Measurements from ENCODE around the gene RNASET2. TPM values are rescaled to one million over a fixed set of nuclear protein-coding genes. Genes with fewer than 3 reads are reported as not detected.

RNASET2 gene
- total and polyA plus RNA-seq, 4 donors = 17.7 to 37.2 (median 25.0) TPM

DNA sequence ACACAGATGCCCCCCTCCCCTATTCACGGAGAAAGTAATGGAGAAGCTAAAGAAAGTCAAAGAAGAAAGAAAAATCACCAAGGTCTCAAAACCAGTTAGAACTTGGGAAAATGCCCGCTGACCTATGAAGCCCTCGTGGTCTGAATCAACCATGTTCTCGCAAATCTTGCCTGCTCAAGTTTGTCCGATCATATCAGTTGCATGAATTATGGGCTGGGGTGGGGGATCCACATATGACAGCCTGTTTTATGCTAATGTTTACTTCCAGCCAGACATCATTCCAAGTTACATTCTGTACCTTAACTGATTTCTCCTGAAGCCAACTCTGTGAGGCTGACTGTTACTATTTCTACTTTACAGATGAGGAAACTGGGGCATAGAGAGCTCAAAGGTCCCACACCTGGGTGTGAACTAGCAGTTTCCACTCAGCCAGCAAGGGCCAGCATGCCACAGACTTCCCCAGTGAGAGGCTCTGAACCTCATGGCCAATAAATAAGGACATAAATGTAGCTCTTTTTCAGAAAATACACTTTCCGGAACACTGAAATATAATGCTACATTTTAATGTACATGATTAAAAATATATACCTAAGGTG is 2.1 kb downstream of the RNASET2 start:
- peaks cover 0 to 2% (median 0%) of the 10 kb centered on the region in 4 donors for H3K36me3 ChIP-seq (ENCODE audit: control insufficient read depth in 4 of 4, insufficient read depth in 3 of 4, low read depth in 1 of 4, low read length in 3 of 4)
- peaks cover 5 to 29% (median 13%) of the 10 kb centered on the region in 4 donors for H3K4me1 ChIP-seq (ENCODE audit: control insufficient read depth in 4 of 4, insufficient read depth in 4 of 4, low read length in 3 of 4)
- H3K4me3 ChIP-seq (ENCODE audit: low read depth in 1 of 3, low read length in 3 of 3) = no peak overlapping the region
- H3K27me3 ChIP-seq (ENCODE audit: control insufficient read depth in 4 of 4, insufficient read depth in 4 of 4, low read length in 3 of 4) = no peaks in the 10 kb centered on the region
- 85% methylated on average over 6 of the region's 6 CpGs for WGBS
- no peak overlapping the region for H3K27ac ChIP-seq (ENCODE audit: low read depth in 1 of 2, low read length in 2 of 2)
- DNase-seq (ENCODE audit: low spot score) = no peak
- H3K9me3 ChIP-seq (ENCODE audit: control insufficient read depth in 4 of 4, low read length in 3 of 4) = no peaks in the 10 kb centered on the region
- H3K9ac ChIP-seq (ENCODE audit: low read depth in 1 of 2, low read length in 2 of 2) = no peak overlapping the region
- TF ChIP-seq, protein P1, sequence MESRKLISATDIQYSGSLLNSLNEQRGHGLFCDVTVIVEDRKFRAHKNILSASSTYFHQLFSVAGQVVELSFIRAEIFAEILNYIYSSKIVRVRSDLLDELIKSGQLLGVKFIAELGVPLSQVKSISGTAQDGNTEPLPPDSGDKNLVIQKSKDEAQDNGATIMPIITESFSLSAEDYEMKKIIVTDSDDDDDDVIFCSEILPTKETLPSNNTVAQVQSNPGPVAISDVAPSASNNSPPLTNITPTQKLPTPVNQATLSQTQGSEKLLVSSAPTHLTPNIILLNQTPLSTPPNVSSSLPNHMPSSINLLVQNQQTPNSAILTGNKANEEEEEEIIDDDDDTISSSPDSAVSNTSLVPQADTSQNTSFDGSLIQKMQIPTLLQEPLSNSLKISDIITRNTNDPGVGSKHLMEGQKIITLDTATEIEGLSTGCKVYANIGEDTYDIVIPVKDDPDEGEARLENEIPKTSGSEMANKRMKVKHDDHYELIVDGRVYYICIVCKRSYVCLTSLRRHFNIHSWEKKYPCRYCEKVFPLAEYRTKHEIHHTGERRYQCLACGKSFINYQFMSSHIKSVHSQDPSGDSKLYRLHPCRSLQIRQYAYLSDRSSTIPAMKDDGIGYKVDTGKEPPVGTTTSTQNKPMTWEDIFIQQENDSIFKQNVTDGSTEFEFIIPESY (IDR thresholded peaks at IDR 0.05) = no peak
- TF ChIP-seq EGR1 (IDR thresholded peaks at IDR 0.05; ENCODE audit: low read depth in 2 of 2) (no peak), NR2F2 (IDR thresholded peaks at IDR 0.05) (no peak), GABPA (IDR thresholded peaks at IDR 0.05 in 1 of 2, conservative IDR thresholded peaks at IDR 0.05 in 1 of 2) (no peak), HNF4A (conservative IDR thresholded peaks at IDR 0.05) (no peak), TAF1 (conservative IDR thresholded peaks at IDR 0.05) (no peak)

- no peak overlapping the region for H3K9ac ChIP-seq (ENCODE audit: low read depth in 1 of 2, low read length in 2 of 2)
- whole genome bisulfite sequencing = 90% methylated on average over 17 of the region's 17 CpGs
- TF ChIP-seq HNF4G (IDR thresholded peaks at IDR 0.05) = no peak
- no peak for TF ChIP-seq REST (IDR thresholded peaks at IDR 0.05)
- no peak for TF ChIP-seq EGR1 (IDR thresholded peaks at IDR 0.05; ENCODE audit: low read depth in 2 of 2)
- TF ChIP-seq NR2F2 (IDR thresholded peaks at IDR 0.05) = no peak
- no peak for TF ChIP-seq FOXA1 (IDR thresholded peaks at IDR 0.05)
- H3K9me3 ChIP-seq (ENCODE audit: control insufficient read depth in 4 of 4, low read length in 3 of 4) = no peaks in the 10 kb centered on the region
- no peaks in the 10 kb centered on the region for H3K27me3 ChIP-seq (ENCODE audit: control insufficient read depth in 4 of 4, insufficient read depth in 4 of 4, low read length in 3 of 4)
- H3K27ac ChIP-seq (ENCODE audit: low read depth in 1 of 2, low read length in 2 of 2) = no peak overlapping the region
- peaks cover 0 to 2% (median 0%) of the 10 kb centered on the region in 4 donors for H3K36me3 ChIP-seq (ENCODE audit: control insufficient read depth in 4 of 4, insufficient read depth in 3 of 4, low read depth in 1 of 4, low read length in 3 of 4)
- peaks cover 5 to 25% (median 13%) of the 10 kb centered on the region in 4 donors for H3K4me1 ChIP-seq (ENCODE audit: control insufficient read depth in 4 of 4, insufficient read depth in 4 of 4, low read length in 3 of 4)
- DNase-seq (ENCODE audit: low spot score) = no peak
- no peak overlapping the region for H3K4me3 ChIP-seq (ENCODE audit: low read depth in 1 of 3, low read length in 3 of 3)
These were observed 3.5 kb downstream of the RNASET2 start for GRCh38 chr6:166952567-166953486.

- Histone ChIP-seq H3K27ac (ENCODE audit: low read depth in 1 of 2, low read length in 2 of 2) (no peak overlapping the region), H3K9me3 (ENCODE audit: control insufficient read depth in 4 of 4, low read length in 3 of 4) (no peaks in the 10 kb centered on the region), H3K4me1 (ENCODE audit: control insufficient read depth in 4 of 4, insufficient read depth in 4 of 4, low read length in 3 of 4) (peaks cover 5 to 20% (median 11%) of the 10 kb centered on the region in 4 donors), H3K9ac (ENCODE audit: low read depth in 1 of 2, low read length in 2 of 2) (no peak overlapping the region), H3K36me3 (ENCODE audit: control insufficient read depth in 4 of 4, insufficient read depth in 3 of 4, low read depth in 1 of 4, low read length in 3 of 4) (peaks cover 0 to 7% (median 3%) of the 10 kb centered on the region in 4 donors), H3K27me3 (ENCODE audit: control insufficient read depth in 4 of 4, insufficient read depth in 4 of 4, low read length in 3 of 4) (no peaks in the 10 kb centered on the region), H3K4me3 (ENCODE audit: low read depth in 1 of 3, low read length in 3 of 3) (no peak overlapping the region)
- no peak for TF ChIP-seq RXRA (IDR thresholded peaks at IDR 0.05)
- TF ChIP-seq ATF3 (IDR thresholded peaks at IDR 0.05) = no peak
- TF ChIP-seq, protein P1 (IDR thresholded peaks at IDR 0.05) = no peak
- TF ChIP-seq EGR1 (IDR thresholded peaks at IDR 0.05; ENCODE audit: low read depth in 2 of 2) = no peak
- no peak for TF ChIP-seq GABPA (IDR thresholded peaks at IDR 0.05 in 1 of 2, conservative IDR thresholded peaks at IDR 0.05 in 1 of 2)
- no peak for TF ChIP-seq FOXA2 (IDR thresholded peaks at IDR 0.05)
- TF ChIP-seq, protein P2, sequence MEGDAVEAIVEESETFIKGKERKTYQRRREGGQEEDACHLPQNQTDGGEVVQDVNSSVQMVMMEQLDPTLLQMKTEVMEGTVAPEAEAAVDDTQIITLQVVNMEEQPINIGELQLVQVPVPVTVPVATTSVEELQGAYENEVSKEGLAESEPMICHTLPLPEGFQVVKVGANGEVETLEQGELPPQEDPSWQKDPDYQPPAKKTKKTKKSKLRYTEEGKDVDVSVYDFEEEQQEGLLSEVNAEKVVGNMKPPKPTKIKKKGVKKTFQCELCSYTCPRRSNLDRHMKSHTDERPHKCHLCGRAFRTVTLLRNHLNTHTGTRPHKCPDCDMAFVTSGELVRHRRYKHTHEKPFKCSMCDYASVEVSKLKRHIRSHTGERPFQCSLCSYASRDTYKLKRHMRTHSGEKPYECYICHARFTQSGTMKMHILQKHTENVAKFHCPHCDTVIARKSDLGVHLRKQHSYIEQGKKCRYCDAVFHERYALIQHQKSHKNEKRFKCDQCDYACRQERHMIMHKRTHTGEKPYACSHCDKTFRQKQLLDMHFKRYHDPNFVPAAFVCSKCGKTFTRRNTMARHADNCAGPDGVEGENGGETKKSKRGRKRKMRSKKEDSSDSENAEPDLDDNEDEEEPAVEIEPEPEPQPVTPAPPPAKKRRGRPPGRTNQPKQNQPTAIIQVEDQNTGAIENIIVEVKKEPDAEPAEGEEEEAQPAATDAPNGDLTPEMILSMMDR (IDR thresholded peaks at IDR 0.05; ENCODE audit: low read depth, low read length, missing input control) = no peak
- TF ChIP-seq JUND (IDR thresholded peaks at IDR 0.05) = no peak
- TF ChIP-seq RAD21 (IDR thresholded peaks at IDR 0.05) = no peak
- no peak for TF ChIP-seq NR2F2 (IDR thresholded peaks at IDR 0.05)
- DNase-seq (ENCODE audit: low spot score) = no peak
- WGBS = 91% methylated on average over 12 of the region's 12 CpGs
These were observed 4.2 kb downstream of the RNASET2 start for GRCh38 chr6:166952121-166952520.

All from liver (tissue), 9 donors.